ENCODE data around the gene PDE2A.

Gene PDE2A

GRCh38 chr11:72657411-72658100, 16.7 kb downstream of the PDE2A start:
- no peak for DNase-seq
- ATAC-seq (ENCODE audit: insufficient read depth, low read depth), result no peak
- H3K36me3 ChIP-seq (ENCODE audit: insufficient read depth, low read length), result no peaks in the 10 kb centered on the region
- no peak overlapping the region for H3K27ac ChIP-seq (ENCODE audit: low read length)
- H3K4me1 ChIP-seq (ENCODE audit: insufficient read depth, low read length), result no peaks in the 10 kb centered on the region
- H3K9me3 ChIP-seq (ENCODE audit: insufficient read depth, low read length, severe bottlenecking), result no peaks in the 10 kb centered on the region
- no peak overlapping the region for H3K9ac ChIP-seq (ENCODE audit: low read depth, low read length)
- H3K79me2 ChIP-seq (ENCODE audit: insufficient read depth, low read length), result no peaks in the 10 kb centered on the region
- no peak for TF ChIP-seq EZH2 (IDR thresholded peaks at IDR 0.05; ENCODE audit: borderline replicate concordance, low read depth, low read length, severe bottlenecking)
- TF ChIP-seq CTCF (IDR thresholded peaks at IDR 0.05; ENCODE audit: borderline replicate concordance, extremely low read depth, low read length, poor library complexity, severe bottlenecking), result no peak
- no peak overlapping the region for H2AFZ ChIP-seq (ENCODE audit: low read depth, low read length)
- H3K4me2 ChIP-seq (ENCODE audit: insufficient read depth, low read length), result no peak overlapping the region
- peaks cover 21% of the 10 kb centered on the region for H3K27me3 ChIP-seq (ENCODE audit: insufficient read depth, low read length, poor library complexity)
- H4K20me1 ChIP-seq (ENCODE audit: insufficient read depth, low read length), result no peaks in the 10 kb centered on the region; the same call in none of the 2 replicates
- no peak overlapping the region for H3K4me3 ChIP-seq (ENCODE audit: low read depth in 1 of 2, low read length in 2 of 2)

GRCh38 chr11:72655896-72656464, 18.2 kb downstream of the PDE2A start:
- no peak for TF ChIP-seq EZH2 (IDR thresholded peaks at IDR 0.05; ENCODE audit: borderline replicate concordance, low read depth, low read length, severe bottlenecking)
- TF ChIP-seq CTCF (IDR thresholded peaks at IDR 0.05; ENCODE audit: borderline replicate concordance, extremely low read depth, low read length, poor library complexity, severe bottlenecking), result no peak
- Histone ChIP-seq H3K36me3 (ENCODE audit: insufficient read depth, low read length) (no peaks in the 10 kb centered on the region), H3K27me3 (ENCODE audit: insufficient read depth, low read length, poor library complexity) (peaks cover 12% of the 10 kb centered on the region), H3K9ac (ENCODE audit: low read depth, low read length) (no peak overlapping the region), H3K27ac (ENCODE audit: low read length) (no peak overlapping the region), H3K4me1 (ENCODE audit: insufficient read depth, low read length) (no peaks in the 10 kb centered on the region), H2AFZ (ENCODE audit: low read depth, low read length) (no peak overlapping the region), H4K20me1 (ENCODE audit: insufficient read depth, low read length) (no peaks in the 10 kb centered on the region; the same call in none of the 2 replicates), H3K79me2 (ENCODE audit: insufficient read depth, low read length) (no peaks in the 10 kb centered on the region), H3K4me2 (ENCODE audit: insufficient read depth, low read length) (no peak overlapping the region), H3K4me3 (ENCODE audit: low read depth in 1 of 2, low read length in 2 of 2) (no peak overlapping the region), H3K9me3 (ENCODE audit: insufficient read depth, low read length, severe bottlenecking) (no peaks in the 10 kb centered on the region)
- DNase-seq (no peak), ATAC-seq (ENCODE audit: insufficient read depth, low read depth) (no peak)

- Histone ChIP-seq H3K9ac (ENCODE audit: low read depth, low read length) (no peak overlapping the region), H3K9me3 (ENCODE audit: insufficient read depth, low read length, severe bottlenecking) (no peaks in the 10 kb centered on the region), H3K27ac (ENCODE audit: low read length) (no peak overlapping the region), H3K36me3 (ENCODE audit: insufficient read depth, low read length) (no peaks in the 10 kb centered on the region), H4K20me1 (ENCODE audit: insufficient read depth, low read length) (no peaks in the 10 kb centered on the region; the same call in none of the 2 replicates), H3K4me2 (ENCODE audit: insufficient read depth, low read length) (no peak overlapping the region), H3K4me3 (ENCODE audit: low read depth in 1 of 2, low read length in 2 of 2) (no peak overlapping the region), H2AFZ (ENCODE audit: low read depth, low read length) (no peak overlapping the region), H3K27me3 (ENCODE audit: insufficient read depth, low read length, poor library complexity) (peaks cover 9% of the 10 kb centered on the region), H3K4me1 (ENCODE audit: insufficient read depth, low read length) (no peaks in the 10 kb centered on the region), H3K79me2 (ENCODE audit: insufficient read depth, low read length) (no peaks in the 10 kb centered on the region)
- DNase-seq, result no peak
- no peak for TF ChIP-seq CTCF (IDR thresholded peaks at IDR 0.05; ENCODE audit: borderline replicate concordance, extremely low read depth, low read length, poor library complexity, severe bottlenecking)
- no peak for TF ChIP-seq EZH2 (IDR thresholded peaks at IDR 0.05; ENCODE audit: borderline replicate concordance, low read depth, low read length, severe bottlenecking)
- no peak for ATAC-seq (ENCODE audit: insufficient read depth, low read depth)
Observed at GRCh38 chr11:72655014-72655413, 19.2 kb downstream of the PDE2A start.
